Gastrocnemius medialis (tissue), 4 donors: ENCODE results near the gene SOCS7.

ENCODE experiments used
- CTCF ChIP-seq, 5 experiments: fragments of 450-650 bp in 3 of 5; fragments of 200-600 bp in 2 of 5; sonication (generic) in 2 of 5; IDR thresholded peaks in 4 of 5; conservative IDR thresholded peaks in 1 of 5; 1 replicate in 4 of 5; 2 replicates in 1 of 5; pipeline ENCODE4 v1.5.1; 2016 to 2019; ENCODE audit warnings: antibody characterized with exemption in 5 of 5, mild to moderate bottlenecking in 3 of 5, moderate library complexity in 3 of 5
- POLR2A ChIP-seq, 2 donors: fragments of 450-650 bp; IDR thresholded peaks; one replicate each; pipeline ENCODE4 v1.6.1; 2017; ENCODE audit warnings: antibody characterized with exemption in 2 of 2, mild to moderate bottlenecking in 2 of 2, moderate library complexity in 2 of 2

GRCh38 chr17:38361694-38362465, 10.2 kb downstream of the SOCS7 start:
- TF ChIP-seq CTCF (IDR thresholded peaks at IDR 0.05 in 4 of 5, conservative IDR thresholded peaks at IDR 0.05 in 1 of 5) (no peak), POLR2A (IDR thresholded peaks at IDR 0.05) (no peak)
